Natural killer cell (primary cell): ENCODE results near the gene CNTFR. TPM values are rescaled to one million over a fixed set of nuclear protein-coding genes. Genes with fewer than 3 reads are reported as not detected.

Source experiments
- ATAC-seq, 3 donors: fragments of 150-1000 bp in 2 of 3; fragments of 200-7000 bp in 1 of 3; cut with Tn5 transposase; 1 replicate in 1 of 3; 2 replicates in 2 of 3; pipeline ENCODE4 v1.10.0; 2021; ENCODE audit warnings: mild to moderate bottlenecking in 2 of 3, moderate library complexity in 2 of 3
- DNase-seq, 2 donors: peaks; one replicate each; pipeline versions ENCODE4 v3.0.0 to v3.0.0-alpha.2; 2013 to 2021; ENCODE audit warnings: mixed read lengths in 1 of 2
- H3K27ac ChIP-seq: one replicate; pipeline ENCODE4 v1.5.1; 2013; ENCODE audit warnings: mild to moderate bottlenecking, low read length
- H3K27me3 ChIP-seq: one replicate; pipeline ENCODE4 v1.6.1; 2013; ENCODE audit warnings: low read length; ENCODE audit not compliant: control insufficient read depth, insufficient read depth
- H3K36me3 ChIP-seq: one replicate; pipeline ENCODE4 v1.6.1; 2013; ENCODE audit warnings: low read length; ENCODE audit not compliant: control insufficient read depth, insufficient read depth
- H3K4me1 ChIP-seq: one replicate; pipeline ENCODE4 v1.6.1; 2013; ENCODE audit warnings: low read length; ENCODE audit not compliant: control insufficient read depth, insufficient read depth
- H3K4me3 ChIP-seq: one replicate; pipeline ENCODE4 v1.5.1; 2013; ENCODE audit warnings: low read length
- H3K9me3 ChIP-seq: one replicate; pipeline ENCODE4 v1.6.1; 2013; ENCODE audit warnings: low read length; ENCODE audit not compliant: control insufficient read depth, insufficient read depth
- H3K27ac Mint-ChIP-seq, 2 donors: one replicate each; pipeline ENCODE4 v1.8.0; 2022; ENCODE audit warnings: mild to moderate bottlenecking in 2 of 2, mixed read lengths in 2 of 2, moderate library complexity in 1 of 2
- H3K27me3 Mint-ChIP-seq, 2 donors: one replicate each; pipeline ENCODE4 v1.8.0; 2022; ENCODE audit warnings: low read depth in 2 of 2, mixed read lengths in 2 of 2
- H3K36me3 Mint-ChIP-seq: one replicate; pipeline ENCODE4 v1.8.0; 2022; ENCODE audit warnings: mixed read lengths
- H3K4me1 Mint-ChIP-seq, 2 donors: one replicate each; pipeline ENCODE4 v1.8.0; 2022; ENCODE audit warnings: mixed read lengths in 2 of 2
- H3K4me3 Mint-ChIP-seq: one replicate; pipeline ENCODE4 v1.8.0; 2022; ENCODE audit warnings: mild to moderate bottlenecking, moderate library complexity, mixed read lengths
- H3K9me3 Mint-ChIP-seq, 2 donors: one replicate each; pipeline ENCODE4 v1.8.0; 2022; ENCODE audit warnings: mixed read lengths in 2 of 2
- WGBS: methylation state at CpG from one replicate; pipeline ENCODE4 v1.1.7; 2013; ENCODE audit warnings: missing lambda C conversion rate; ENCODE audit not compliant: insufficient coverage; 5-methylcytosine and 5-hydroxymethylcytosine counted together
- intact Hi-C: fragments of 100-400 bp; cut with micrococcal nuclease; formaldehyde crosslinking; loops from one replicate; pipeline ENCODE4 v1.14.2; 2022
- total RNA-seq, 4 donors: library from RNA; stranded (reverse); fragments of 120-200 nt in 1 of 4; gene quantifications; one replicate each; pipeline versions ENCODE4 v1.2.3 to v1.2.4, GENCODE V29; 2013 to 2022
- TF ChIP-seq, protein P1 (sequence below): fragments of 200-600 bp; IDR thresholded peaks from one replicate; pipeline ENCODE4 v1.8.0; 2022; ENCODE audit warnings: antibody characterized with exemption

CNTFR gene
- total RNA-seq, 3 donors from 2014 or later (not counting 1 experiment from before 2014, with no cell fraction given), result not detected

DNA sequence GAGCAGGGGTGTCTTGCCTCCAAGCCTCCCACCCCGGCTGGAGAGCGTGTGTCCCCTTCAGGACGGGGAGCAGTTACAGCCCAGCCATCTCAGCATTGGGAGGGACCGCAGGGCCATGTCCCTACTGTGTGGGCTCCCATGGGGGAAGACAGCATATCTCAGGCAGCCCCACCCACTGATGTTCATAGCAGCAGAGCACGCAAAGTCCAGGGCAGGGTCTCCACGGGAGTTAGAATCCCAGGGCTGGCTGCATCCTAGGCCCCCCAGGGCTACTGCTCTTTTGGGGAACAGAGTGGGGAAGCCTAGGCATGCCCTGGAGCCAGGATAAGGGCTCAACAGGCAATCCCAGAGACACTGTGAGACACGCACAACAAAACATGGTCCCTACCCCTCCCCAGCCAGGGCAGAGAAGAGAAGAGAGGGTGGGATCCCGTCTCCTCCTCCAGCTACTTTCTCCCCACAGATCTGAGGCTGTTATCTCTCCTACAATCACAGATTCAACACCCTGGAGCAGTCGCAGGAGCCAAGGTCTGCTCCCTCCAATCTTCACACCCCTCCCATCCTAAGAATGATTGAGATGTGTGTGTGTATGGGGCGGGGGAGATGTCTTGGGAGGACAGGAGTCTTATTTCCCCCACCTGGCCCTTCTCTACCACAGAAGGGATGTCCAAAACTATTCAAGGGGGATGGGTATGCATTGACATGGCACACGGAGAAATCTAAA lies 3.4 kb downstream of the CNTFR start:
- ATAC-seq (no peak), DNase-seq (no peak)
- Mint-ChIP-seq H3K27me3 (peaks cover 53 to 59% of the 10 kb centered on the region in 2 donors), H3K27ac (no peak overlapping the region), H3K4me3 (no peak overlapping the region), H3K36me3 (no peaks in the 10 kb centered on the region), H3K9me3 (no peaks in the 10 kb centered on the region), H3K4me1 (peaks cover 9 to 26% of the 10 kb centered on the region in 2 donors)
- H3K27me3 ChIP-seq, result peaks cover 14% of the 10 kb centered on the region
- intact Hi-C loops, result no loop called here
- H3K27ac ChIP-seq, result no peak overlapping the region
- H3K4me1 ChIP-seq, result peaks cover 14% of the 10 kb centered on the region
- no peak overlapping the region for H3K4me3 ChIP-seq
- 25% methylated on average over 8 of the region's 11 CpGs for WGBS
- no peaks in the 10 kb centered on the region for H3K36me3 ChIP-seq
- H3K9me3 ChIP-seq, result no peaks in the 10 kb centered on the region
- TF ChIP-seq, protein P1, sequence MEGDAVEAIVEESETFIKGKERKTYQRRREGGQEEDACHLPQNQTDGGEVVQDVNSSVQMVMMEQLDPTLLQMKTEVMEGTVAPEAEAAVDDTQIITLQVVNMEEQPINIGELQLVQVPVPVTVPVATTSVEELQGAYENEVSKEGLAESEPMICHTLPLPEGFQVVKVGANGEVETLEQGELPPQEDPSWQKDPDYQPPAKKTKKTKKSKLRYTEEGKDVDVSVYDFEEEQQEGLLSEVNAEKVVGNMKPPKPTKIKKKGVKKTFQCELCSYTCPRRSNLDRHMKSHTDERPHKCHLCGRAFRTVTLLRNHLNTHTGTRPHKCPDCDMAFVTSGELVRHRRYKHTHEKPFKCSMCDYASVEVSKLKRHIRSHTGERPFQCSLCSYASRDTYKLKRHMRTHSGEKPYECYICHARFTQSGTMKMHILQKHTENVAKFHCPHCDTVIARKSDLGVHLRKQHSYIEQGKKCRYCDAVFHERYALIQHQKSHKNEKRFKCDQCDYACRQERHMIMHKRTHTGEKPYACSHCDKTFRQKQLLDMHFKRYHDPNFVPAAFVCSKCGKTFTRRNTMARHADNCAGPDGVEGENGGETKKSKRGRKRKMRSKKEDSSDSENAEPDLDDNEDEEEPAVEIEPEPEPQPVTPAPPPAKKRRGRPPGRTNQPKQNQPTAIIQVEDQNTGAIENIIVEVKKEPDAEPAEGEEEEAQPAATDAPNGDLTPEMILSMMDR, result no peak

DNA sequence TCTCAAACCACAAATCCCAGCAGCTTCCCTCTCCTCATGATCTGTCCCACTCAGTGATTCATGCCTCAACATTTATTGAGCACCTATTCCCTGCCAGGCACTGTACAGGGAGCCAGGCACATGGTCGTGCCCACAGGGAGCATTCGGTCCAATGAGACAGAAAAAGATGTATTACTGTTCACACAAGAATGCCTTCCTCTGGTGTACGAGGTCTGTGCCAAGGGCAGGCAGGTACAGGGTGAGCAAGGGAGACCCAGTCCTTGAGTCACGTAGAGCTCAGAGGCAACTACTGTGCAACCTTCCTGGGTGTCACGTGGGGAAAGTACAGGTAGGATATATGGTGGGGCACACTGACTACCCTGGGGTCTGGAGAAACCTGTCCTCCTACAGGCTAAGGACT lies 4.6 kb downstream of the CNTFR start:
- H3K27me3 ChIP-seq, result peaks cover 7% of the 10 kb centered on the region
- Mint-ChIP-seq H3K4me3 (no peak overlapping the region), H3K27ac (no peak overlapping the region), H3K9me3 (no peaks in the 10 kb centered on the region), H3K36me3 (no peaks in the 10 kb centered on the region), H3K27me3 (peaks cover 57 to 70% of the 10 kb centered on the region in 2 donors), H3K4me1 (peaks cover 2 to 19% of the 10 kb centered on the region in 2 donors)
- H3K4me1 ChIP-seq, result peaks cover 3% of the 10 kb centered on the region
- intact Hi-C loops, result no loop called here
- no peaks in the 10 kb centered on the region for H3K9me3 ChIP-seq
- WGBS, result 73% methylated on average over 5 of the region's 5 CpGs
- no peaks in the 10 kb centered on the region for H3K36me3 ChIP-seq
- TF ChIP-seq, protein P1, result no peak
- no peak overlapping the region for H3K27ac ChIP-seq
- ATAC-seq (no peak), DNase-seq (no peak)
- H3K4me3 ChIP-seq, result no peak overlapping the region

DNA sequence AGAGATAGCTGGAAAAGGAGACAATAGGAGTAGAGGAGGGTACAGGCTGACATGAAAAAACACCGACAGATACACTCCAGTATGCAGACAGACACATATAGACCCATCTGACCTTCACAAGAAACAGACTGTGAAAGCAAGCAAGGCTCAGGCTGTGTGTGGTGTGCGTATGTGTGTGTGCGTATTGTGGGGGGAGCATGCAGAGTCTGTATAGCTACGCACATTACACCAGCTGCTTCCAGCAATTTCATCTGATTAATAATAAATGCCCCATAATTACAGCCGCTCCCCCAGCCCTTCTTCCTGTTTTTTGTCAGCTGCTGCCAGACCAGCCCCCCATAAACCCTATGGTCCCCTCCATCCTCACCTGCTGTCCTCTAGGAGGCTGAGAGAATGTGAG lies 6.7 kb downstream of the CNTFR start:
- H3K4me1 Mint-ChIP-seq, result peaks cover 0 to 7% of the 10 kb centered on the region in 2 donors
- DNase-seq, result no peak
- Histone ChIP-seq H3K4me3 (no peak overlapping the region), H3K27ac (no peak overlapping the region), H3K9me3 (no peaks in the 10 kb centered on the region), H3K4me1 (peaks cover 5% of the 10 kb centered on the region), H3K36me3 (no peaks in the 10 kb centered on the region), H3K27me3 (peaks cover 15% of the 10 kb centered on the region)
- no peak overlapping the region for H3K4me3 Mint-ChIP-seq
- no peak overlapping the region for H3K27ac Mint-ChIP-seq
- no peak for ATAC-seq
- intact Hi-C loops, result no loop called here
- TF ChIP-seq, protein P1, result no peak
- 93% methylated on average over 4 of the region's 5 CpGs for WGBS
- no peaks in the 10 kb centered on the region for H3K36me3 Mint-ChIP-seq
- H3K27me3 Mint-ChIP-seq, result peaks cover 52 to 74% of the 10 kb centered on the region in 2 donors
- H3K9me3 Mint-ChIP-seq, result no peaks in the 10 kb centered on the region

DNA sequence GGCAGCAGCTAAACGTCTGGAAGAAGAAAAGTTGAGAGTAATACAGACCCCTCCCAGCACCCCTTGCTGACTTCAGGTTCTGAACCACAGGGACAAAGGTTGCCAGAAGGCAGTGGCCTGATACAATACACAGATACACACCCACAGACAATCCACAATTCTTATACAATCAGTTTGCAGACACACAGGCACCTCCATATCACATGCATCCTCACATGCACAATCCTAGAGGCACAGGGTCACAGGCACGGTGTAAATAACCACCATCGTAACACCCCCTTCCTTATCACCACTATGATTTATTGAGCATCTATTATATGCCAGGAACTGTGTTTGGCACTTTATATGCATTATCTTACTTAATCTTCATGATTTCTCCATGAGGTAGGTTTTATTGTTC lies 8.2 kb downstream of the CNTFR start:
- Mint-ChIP-seq H3K36me3 (no peaks in the 10 kb centered on the region), H3K27ac (no peak overlapping the region), H3K27me3 (peaks cover 54 to 71% of the 10 kb centered on the region in 2 donors), H3K4me3 (no peak overlapping the region), H3K9me3 (no peaks in the 10 kb centered on the region), H3K4me1 (peaks cover 0 to 14% of the 10 kb centered on the region in 2 donors)
- no peaks in the 10 kb centered on the region for H3K36me3 ChIP-seq
- WGBS, result 82% methylated on average over 3 of the region's 3 CpGs
- H3K27ac ChIP-seq, result no peak overlapping the region
- no peaks in the 10 kb centered on the region for H3K9me3 ChIP-seq
- DNase-seq (no peak), ATAC-seq (no peak)
- peaks cover 8% of the 10 kb centered on the region for H3K4me1 ChIP-seq
- H3K27me3 ChIP-seq, result peaks cover 25% of the 10 kb centered on the region
- no peak overlapping the region for H3K4me3 ChIP-seq
- TF ChIP-seq, protein P1, result no peak
- intact Hi-C loops, result no loop called here
